ENCODE data around the gene KIAA1210.

KIAA1210 gene

DNA sequence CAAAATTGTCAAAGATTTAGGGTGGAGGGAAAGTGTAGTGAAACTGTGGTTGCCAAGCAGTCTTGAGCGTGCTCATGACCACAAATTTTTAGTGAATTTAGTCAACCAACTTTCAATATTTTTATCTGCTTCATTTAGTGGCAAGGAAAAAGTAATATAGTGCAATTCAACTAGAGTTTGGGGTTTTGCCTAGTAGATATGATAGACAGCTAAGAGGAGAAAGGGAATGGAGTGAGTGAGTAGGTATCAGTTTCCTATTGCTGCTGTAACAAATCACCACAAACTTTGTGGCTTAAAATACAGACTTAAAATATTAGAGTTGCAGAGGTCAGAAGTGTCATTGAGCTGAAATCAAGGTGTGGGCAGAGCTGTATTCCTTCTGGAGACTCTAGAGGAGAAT, 58.5 kb downstream of the KIAA1210 start:
- no peak overlapping the region for H3K4me3 ChIP-seq (ENCODE audit: low read depth, low read length)
- DNase-seq (ENCODE audit: low read depth) = no peak
- no peak for TF ChIP-seq CTCF (IDR thresholded peaks at IDR 0.05; ENCODE audit: low read depth, low read length, missing control alignments)

GRCh38 chrX:119067023-119067739, 60.4 kb downstream of the KIAA1210 start:
- peak; percentile 58 for TF ChIP-seq CTCF (IDR thresholded peaks at IDR 0.05; ENCODE audit: low read depth, low read length, missing control alignments)
- no peak for DNase-seq (ENCODE audit: low read depth)
- no peak overlapping the region for H3K4me3 ChIP-seq (ENCODE audit: low read depth, low read length)

DNA sequence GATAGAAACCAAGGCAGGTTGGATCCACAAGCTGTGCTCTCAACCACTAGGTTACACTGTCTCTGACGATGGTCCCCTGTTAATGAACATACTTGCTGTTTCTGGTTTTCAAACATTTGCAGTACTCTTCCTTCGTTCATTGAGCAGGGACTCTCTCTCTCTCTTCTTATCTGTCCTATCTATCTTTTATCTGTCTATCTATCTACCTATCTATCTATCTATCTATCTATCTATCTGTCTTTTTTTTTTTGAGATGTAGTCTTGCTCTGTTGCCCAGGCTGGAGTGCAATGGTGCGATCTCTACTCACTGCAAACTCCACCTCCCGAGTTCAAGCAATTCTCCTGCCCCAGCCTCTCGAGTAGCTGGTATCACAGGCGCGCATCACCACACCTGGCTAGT, 64.2 kb downstream of the KIAA1210 start:
- no peak for DNase-seq (ENCODE audit: low read depth)
- no peak for TF ChIP-seq CTCF (IDR thresholded peaks at IDR 0.05; ENCODE audit: low read depth, low read length, missing control alignments)

GRCh38 chrX:119062750-119063374, 64.8 kb downstream of the KIAA1210 start:
- no peak overlapping the region for H3K4me3 ChIP-seq (ENCODE audit: low read depth, low read length)
- DNase-seq (ENCODE audit: low read depth) = no peak
- TF ChIP-seq CTCF (IDR thresholded peaks at IDR 0.05; ENCODE audit: low read depth, low read length, missing control alignments) = no peak

More for the DNA sequence above, 64.2 kb downstream of the KIAA1210 start:
- H3K4me3 ChIP-seq (ENCODE audit: low read depth, low read length) = no peak overlapping the region

GRCh38 chrX:119055687-119056086, 71.9 kb downstream of the KIAA1210 start:
- H3K4me3 ChIP-seq (ENCODE audit: low read depth, low read length) = no peak overlapping the region
- no peak for DNase-seq (ENCODE audit: low read depth)
- TF ChIP-seq CTCF (IDR thresholded peaks at IDR 0.05; ENCODE audit: low read depth, low read length, missing control alignments) = no peak

DNA sequence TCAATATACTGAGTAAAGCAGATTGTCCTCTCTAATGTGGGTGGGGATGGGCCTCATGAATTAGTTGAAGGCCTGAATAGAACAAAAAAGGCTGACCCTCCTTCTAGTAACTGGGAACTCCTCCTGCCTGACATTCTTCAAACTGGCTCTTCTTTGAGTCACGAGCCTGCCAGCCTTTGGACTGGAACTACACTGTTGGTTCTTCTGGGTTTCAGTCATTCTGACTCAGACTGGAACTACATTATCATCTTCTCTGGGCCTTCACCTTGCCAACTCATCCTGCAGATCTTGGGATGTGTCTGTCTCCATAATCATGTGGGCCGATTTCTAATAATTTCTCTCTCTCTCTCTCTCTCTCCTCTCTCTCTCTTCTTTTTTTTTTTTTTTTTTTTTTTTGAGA, 81.7 kb downstream of the KIAA1210 start:
- no peak overlapping the region for H3K4me3 ChIP-seq (ENCODE audit: low read depth, low read length)
- DNase-seq (ENCODE audit: low read depth) = no peak
- TF ChIP-seq CTCF (IDR thresholded peaks at IDR 0.05; ENCODE audit: low read depth, low read length, missing control alignments) = no peak

DNA sequence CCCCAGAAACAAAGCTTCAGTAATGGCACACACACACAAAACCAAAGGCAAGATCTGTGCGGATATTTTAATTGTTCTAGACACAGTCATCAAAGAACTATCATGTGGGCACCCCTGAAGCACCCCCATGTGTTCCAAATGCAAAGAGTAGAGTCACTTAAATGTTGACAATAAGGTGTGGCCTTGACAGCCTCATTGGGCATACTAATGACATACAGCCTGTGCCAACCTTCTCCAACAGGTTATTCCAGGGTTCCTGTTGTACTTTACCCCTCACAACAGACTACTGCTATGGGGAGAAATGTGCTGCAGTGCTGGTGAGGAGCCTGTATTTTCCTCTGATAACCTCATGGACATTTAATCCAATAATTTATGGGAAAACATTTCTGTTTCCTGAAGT, 84.6 kb downstream of the KIAA1210 start:
- no peak for TF ChIP-seq CTCF (IDR thresholded peaks at IDR 0.05; ENCODE audit: low read depth, low read length, missing control alignments)
- no peak overlapping the region for H3K4me3 ChIP-seq (ENCODE audit: low read depth, low read length)
- no peak for DNase-seq (ENCODE audit: low read depth)
